ENCODE measurements around the gene ZNF736. TPM values are rescaled to one million over a fixed set of nuclear protein-coding genes. Genes with fewer than 3 reads are reported as not detected.
A peak's percentile ranks its signal among the peaks of the same experiment; 100 is the strongest.
"Not testable (repeated sequence)": the region's sequence is repeated elsewhere in the genome, so short reads cannot be mapped to it uniquely, and the experiment has no call there.

Gene ZNF736
- total and polyA plus RNA-seq, 8 donors: 0.46 to 50.7 (median 6.7) TPM

GRCh38 chr7:64294701-64295420 is 18.9 kb upstream of the ZNF736 start:
- Histone ChIP-seq H3K27me3 (no peaks in the 10 kb centered on the region), H3K4me3 (no peak overlapping the region), H3K27ac (no peak overlapping the region), H3K36me3 (no peaks in the 10 kb centered on the region), H3K4me1 (no peaks in the 10 kb centered on the region), H3K9me3 (no peaks in the 10 kb centered on the region)
- DNase-seq: no peak
- TF ChIP-seq CTCF (IDR thresholded peaks at IDR 0.05) (no peak), EP300 (IDR thresholded peaks at IDR 0.05) (no peak), POLR2A (IDR thresholded peaks at IDR 0.05) (no peak), POLR2AphosphoS5 (IDR thresholded peaks at IDR 0.05) (no peak)
- intact Hi-C loops (cut with DNase I; ENCODE audit: low total_unique reads): no loop called here
- WGBS, 5 donors: 46 to 74% (median 65%) methylated on average over 1 of the region's 1 CpG

- H3K27ac ChIP-seq; DNase-seq; H3K27me3 ChIP-seq; H3K4me1 ChIP-seq; H3K4me3 ChIP-seq; H3K36me3 ChIP-seq; intact Hi-C loops (cut with DNase I; ENCODE audit: low total_unique reads); H3K9me3 ChIP-seq: not testable (repeated sequence)
- WGBS, 5 donors: 63 to 79% (median 74%) methylated on average over 1 of the region's 1 CpG
Measured at GRCh38 chr7:64297418-64297817, 16.3 kb upstream of the ZNF736 start.

GRCh38 chr7:64300641-64301405 is 12.9 kb upstream of the ZNF736 start:
- no peak overlapping the region for H3K4me3 ChIP-seq
- H3K27ac ChIP-seq: no peak overlapping the region
- TF ChIP-seq POLR2A (IDR thresholded peaks at IDR 0.05) (no peak), CTCF (IDR thresholded peaks at IDR 0.05) (no peak), EP300 (IDR thresholded peaks at IDR 0.05) (no peak), POLR2AphosphoS5 (IDR thresholded peaks at IDR 0.05) (no peak)
- H3K27me3 ChIP-seq: no peaks in the 10 kb centered on the region
- no peaks in the 10 kb centered on the region for H3K9me3 ChIP-seq
- 83 to 87% (median 86%) methylated on average over 8 to 9 of the region's 9 CpGs for WGBS, 5 donors
- intact Hi-C loops (cut with DNase I; ENCODE audit: low total_unique reads): no loop called here
- no peaks in the 10 kb centered on the region for H3K36me3 ChIP-seq
- DNase-seq: no peak
- H3K4me1 ChIP-seq: no peaks in the 10 kb centered on the region

GRCh38 chr7:64307254-64308015 is 6.3 kb upstream of the ZNF736 start:
- TF ChIP-seq EP300 (IDR thresholded peaks at IDR 0.05): no peak
- TF ChIP-seq POLR2A (IDR thresholded peaks at IDR 0.05): no peak
- TF ChIP-seq POLR2AphosphoS5 (IDR thresholded peaks at IDR 0.05): peak; percentile 61 to 91 (median 70)
- TF ChIP-seq CTCF (IDR thresholded peaks at IDR 0.05): peak in 1 of 7 experiments; percentile 23
- Histone ChIP-seq H3K36me3 (no peaks in the 10 kb centered on the region), H3K27ac (peak overlapping the region; percentile 73 to 88 (median 86)), H3K4me1 (peaks cover 0 to 14% (median 8%) of the 10 kb centered on the region in 4 donors), H3K9me3 (no peaks in the 10 kb centered on the region), H3K27me3 (no peaks in the 10 kb centered on the region), H3K4me3 (peak overlapping the region; percentile 53 to 65 (median 58))
- intact Hi-C loops (cut with DNase I; ENCODE audit: low total_unique reads): no loop called here
- WGBS, 5 donors: 2 to 8% (median 2%) methylated on average over 17 to 33 of the region's 33 CpGs
- peak; percentile 92 to 97 for DNase-seq

Measured in stomach (tissue), 9 donors.